Measurements from ENCODE around the gene FAR1.

FAR1 gene

GRCh38 chr11:13695886-13696285 is 27.4 kb downstream of the FAR1 start:
- H3K9me3 ChIP-seq (ENCODE audit: control insufficient read depth, low read length) = no peaks in the 10 kb centered on the region
- H3K36me3 ChIP-seq (ENCODE audit: control insufficient read depth, insufficient read depth, low read length) = no peaks in the 10 kb centered on the region
- H3K4me1 ChIP-seq (ENCODE audit: control insufficient read depth, insufficient read depth, low read length) = peaks cover 27% of the 10 kb centered on the region
- no peak overlapping the region for H3K4me3 ChIP-seq (ENCODE audit: low read length)
- H3K27me3 ChIP-seq (ENCODE audit: control insufficient read depth, insufficient read depth, low read length) = no peaks in the 10 kb centered on the region
- H3K9ac ChIP-seq (ENCODE audit: low read length) = no peak overlapping the region

GRCh38 chr11:13697710-13698109 is 29.2 kb downstream of the FAR1 start:
- Histone ChIP-seq H3K36me3 (ENCODE audit: control insufficient read depth, insufficient read depth, low read length) (no peaks in the 10 kb centered on the region), H3K4me3 (ENCODE audit: low read length) (no peak overlapping the region), H3K9ac (ENCODE audit: low read length) (no peak overlapping the region), H3K4me1 (ENCODE audit: control insufficient read depth, insufficient read depth, low read length) (peaks cover 19% of the 10 kb centered on the region), H3K27me3 (ENCODE audit: control insufficient read depth, insufficient read depth, low read length) (no peaks in the 10 kb centered on the region), H3K9me3 (ENCODE audit: control insufficient read depth, low read length) (no peaks in the 10 kb centered on the region)

DNA sequence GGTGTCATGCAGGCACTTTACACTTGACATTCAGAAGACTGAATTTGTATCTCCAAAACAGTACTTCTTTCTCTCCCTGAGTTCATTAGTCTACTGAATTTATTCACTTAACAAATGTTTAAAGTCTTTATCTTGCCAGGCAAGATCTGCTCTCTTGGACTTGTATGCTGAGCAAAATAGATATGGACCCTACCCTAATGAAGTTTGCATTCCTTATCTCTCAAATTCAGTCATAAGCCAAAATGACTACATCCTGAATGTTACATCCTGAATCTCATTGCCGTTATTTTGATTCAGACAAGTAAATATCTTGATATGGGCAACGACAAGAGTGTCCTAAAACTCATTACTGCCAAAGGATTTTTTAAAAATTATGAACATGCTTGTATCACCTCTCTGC is 29.7 kb downstream of the FAR1 start:
- Histone ChIP-seq H3K9ac (ENCODE audit: low read length) (no peak overlapping the region), H3K36me3 (ENCODE audit: control insufficient read depth, insufficient read depth, low read length) (no peaks in the 10 kb centered on the region), H3K4me3 (ENCODE audit: low read length) (no peak overlapping the region), H3K4me1 (ENCODE audit: control insufficient read depth, insufficient read depth, low read length) (peaks cover 19% of the 10 kb centered on the region), H3K27me3 (ENCODE audit: control insufficient read depth, insufficient read depth, low read length) (no peaks in the 10 kb centered on the region), H3K9me3 (ENCODE audit: control insufficient read depth, low read length) (no peaks in the 10 kb centered on the region)

GRCh38 chr11:13699041-13699440 is 30.6 kb downstream of the FAR1 start:
- H3K4me3 ChIP-seq (ENCODE audit: low read length) = no peak overlapping the region
- peaks cover 19% of the 10 kb centered on the region for H3K4me1 ChIP-seq (ENCODE audit: control insufficient read depth, insufficient read depth, low read length)
- no peaks in the 10 kb centered on the region for H3K27me3 ChIP-seq (ENCODE audit: control insufficient read depth, insufficient read depth, low read length)
- no peak overlapping the region for H3K9ac ChIP-seq (ENCODE audit: low read length)
- peaks cover 3% of the 10 kb centered on the region for H3K36me3 ChIP-seq (ENCODE audit: control insufficient read depth, insufficient read depth, low read length)
- H3K9me3 ChIP-seq (ENCODE audit: control insufficient read depth, low read length) = no peaks in the 10 kb centered on the region

GRCh38 chr11:13699870-13700269 is 31.4 kb downstream of the FAR1 start:
- H3K9ac ChIP-seq (ENCODE audit: low read length) = no peak overlapping the region
- no peaks in the 10 kb centered on the region for H3K27me3 ChIP-seq (ENCODE audit: control insufficient read depth, insufficient read depth, low read length)
- H3K36me3 ChIP-seq (ENCODE audit: control insufficient read depth, insufficient read depth, low read length) = peaks cover 3% of the 10 kb centered on the region
- no peak overlapping the region for H3K4me3 ChIP-seq (ENCODE audit: low read length)
- H3K4me1 ChIP-seq (ENCODE audit: control insufficient read depth, insufficient read depth, low read length) = peaks cover 19% of the 10 kb centered on the region
- no peaks in the 10 kb centered on the region for H3K9me3 ChIP-seq (ENCODE audit: control insufficient read depth, low read length)

DNA sequence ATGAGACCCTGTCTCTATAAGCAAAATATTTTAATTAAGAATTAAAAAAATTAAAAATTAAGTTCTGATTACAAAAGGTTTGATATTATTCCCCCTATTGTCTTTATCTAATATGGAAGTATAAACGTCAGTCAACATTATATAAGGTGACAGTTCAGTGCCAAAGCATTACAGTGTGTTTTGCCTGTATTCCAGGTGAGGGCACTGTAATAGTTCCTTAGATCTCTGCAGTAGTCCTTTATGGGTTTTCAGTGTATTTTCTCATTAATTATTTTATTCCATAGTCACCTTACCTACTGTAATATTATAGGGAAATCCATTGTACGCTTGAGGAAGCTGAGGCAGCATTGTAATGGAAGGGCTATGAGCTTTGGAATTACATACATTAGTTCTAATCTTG is 33.0 kb downstream of the FAR1 start:
- H3K9me3 ChIP-seq (ENCODE audit: control insufficient read depth, low read length) = no peaks in the 10 kb centered on the region
- H3K4me1 ChIP-seq (ENCODE audit: control insufficient read depth, insufficient read depth, low read length) = peaks cover 19% of the 10 kb centered on the region
- no peak overlapping the region for H3K9ac ChIP-seq (ENCODE audit: low read length)
- H3K27me3 ChIP-seq (ENCODE audit: control insufficient read depth, insufficient read depth, low read length) = no peaks in the 10 kb centered on the region
- H3K4me3 ChIP-seq (ENCODE audit: low read length) = no peak overlapping the region
- H3K36me3 ChIP-seq (ENCODE audit: control insufficient read depth, insufficient read depth, low read length) = peaks cover 3% of the 10 kb centered on the region

GRCh38 chr11:13702071-13702470 is 33.6 kb downstream of the FAR1 start:
- peaks cover 3% of the 10 kb centered on the region for H3K36me3 ChIP-seq (ENCODE audit: control insufficient read depth, insufficient read depth, low read length)
- no peak overlapping the region for H3K4me3 ChIP-seq (ENCODE audit: low read length)
- no peaks in the 10 kb centered on the region for H3K27me3 ChIP-seq (ENCODE audit: control insufficient read depth, insufficient read depth, low read length)
- H3K9ac ChIP-seq (ENCODE audit: low read length) = no peak overlapping the region
- H3K9me3 ChIP-seq (ENCODE audit: control insufficient read depth, low read length) = no peaks in the 10 kb centered on the region
- H3K4me1 ChIP-seq (ENCODE audit: control insufficient read depth, insufficient read depth, low read length) = peaks cover 19% of the 10 kb centered on the region

DNA sequence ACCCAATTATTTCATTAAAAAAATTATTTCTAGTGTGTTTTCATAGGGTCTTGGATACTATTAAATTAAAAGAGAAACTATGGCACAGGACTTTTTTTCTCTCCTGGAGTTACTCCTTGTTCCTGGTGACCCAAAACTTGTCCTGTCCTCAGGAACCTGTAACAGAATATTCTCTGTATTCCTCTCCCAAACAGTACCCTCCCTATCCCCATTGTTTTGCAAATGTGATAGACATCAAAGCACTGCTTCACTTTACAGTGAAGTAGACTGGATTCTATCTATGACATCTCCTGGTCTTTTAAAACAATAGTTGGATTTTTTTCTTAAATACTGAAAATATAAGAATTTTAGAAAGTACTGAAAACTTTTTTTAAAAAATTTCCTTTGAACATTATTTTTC is 37.2 kb downstream of the FAR1 start:
- Histone ChIP-seq H3K36me3 (ENCODE audit: control insufficient read depth, insufficient read depth, low read length) (peaks cover 3% of the 10 kb centered on the region), H3K4me3 (ENCODE audit: low read length) (no peak overlapping the region), H3K9me3 (ENCODE audit: control insufficient read depth, low read length) (no peaks in the 10 kb centered on the region), H3K27me3 (ENCODE audit: control insufficient read depth, insufficient read depth, low read length) (no peaks in the 10 kb centered on the region), H3K9ac (ENCODE audit: low read length) (no peak overlapping the region), H3K4me1 (ENCODE audit: control insufficient read depth, insufficient read depth, low read length) (no peaks in the 10 kb centered on the region)

- no peak overlapping the region for H3K4me3 ChIP-seq (ENCODE audit: low read length)
- no peaks in the 10 kb centered on the region for H3K27me3 ChIP-seq (ENCODE audit: control insufficient read depth, insufficient read depth, low read length)
- no peak overlapping the region for H3K9ac ChIP-seq (ENCODE audit: low read length)
- no peaks in the 10 kb centered on the region for H3K9me3 ChIP-seq (ENCODE audit: control insufficient read depth, low read length)
- no peaks in the 10 kb centered on the region for H3K4me1 ChIP-seq (ENCODE audit: control insufficient read depth, insufficient read depth, low read length)
- H3K36me3 ChIP-seq (ENCODE audit: control insufficient read depth, insufficient read depth, low read length) = no peaks in the 10 kb centered on the region
Observed at GRCh38 chr11:13713982-13714381, 45.5 kb downstream of the FAR1 start.

DNA sequence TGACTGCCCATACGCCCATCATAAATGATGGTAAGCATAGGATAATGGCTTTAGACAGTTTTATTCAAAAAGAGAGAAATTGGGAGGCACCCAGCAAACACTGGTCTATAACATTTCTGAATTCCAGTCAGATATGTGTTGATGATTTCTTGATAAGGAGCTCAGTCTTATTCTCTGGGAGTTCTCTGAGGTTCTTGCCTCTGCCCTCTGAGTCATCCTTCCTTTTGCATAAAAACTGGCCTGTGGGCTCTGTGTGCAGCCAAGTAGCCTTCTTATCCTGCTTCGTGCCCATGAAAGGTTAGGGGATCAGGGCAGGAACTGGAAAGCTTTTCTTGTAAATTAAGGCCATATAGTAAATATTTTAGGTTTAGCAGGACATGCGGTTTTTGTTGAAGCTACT is 48.9 kb downstream of the FAR1 start:
- no peak overlapping the region for H3K4me3 ChIP-seq (ENCODE audit: low read length)
- H3K9me3 ChIP-seq (ENCODE audit: control insufficient read depth, low read length) = no peaks in the 10 kb centered on the region
- H3K9ac ChIP-seq (ENCODE audit: low read length) = no peak overlapping the region
- H3K36me3 ChIP-seq (ENCODE audit: control insufficient read depth, insufficient read depth, low read length) = no peaks in the 10 kb centered on the region
- no peaks in the 10 kb centered on the region for H3K4me1 ChIP-seq (ENCODE audit: control insufficient read depth, insufficient read depth, low read length)
- no peaks in the 10 kb centered on the region for H3K27me3 ChIP-seq (ENCODE audit: control insufficient read depth, insufficient read depth, low read length)

- Histone ChIP-seq H3K4me3 (ENCODE audit: low read length) (no peak overlapping the region), H3K36me3 (ENCODE audit: control insufficient read depth, insufficient read depth, low read length) (no peaks in the 10 kb centered on the region), H3K27me3 (ENCODE audit: control insufficient read depth, insufficient read depth, low read length) (no peaks in the 10 kb centered on the region), H3K4me1 (ENCODE audit: control insufficient read depth, insufficient read depth, low read length) (no peaks in the 10 kb centered on the region), H3K9ac (ENCODE audit: low read length) (no peak overlapping the region), H3K9me3 (ENCODE audit: control insufficient read depth, low read length) (no peaks in the 10 kb centered on the region)
Observed at GRCh38 chr11:13718394-13718793, 49.9 kb downstream of the FAR1 start.

DNA sequence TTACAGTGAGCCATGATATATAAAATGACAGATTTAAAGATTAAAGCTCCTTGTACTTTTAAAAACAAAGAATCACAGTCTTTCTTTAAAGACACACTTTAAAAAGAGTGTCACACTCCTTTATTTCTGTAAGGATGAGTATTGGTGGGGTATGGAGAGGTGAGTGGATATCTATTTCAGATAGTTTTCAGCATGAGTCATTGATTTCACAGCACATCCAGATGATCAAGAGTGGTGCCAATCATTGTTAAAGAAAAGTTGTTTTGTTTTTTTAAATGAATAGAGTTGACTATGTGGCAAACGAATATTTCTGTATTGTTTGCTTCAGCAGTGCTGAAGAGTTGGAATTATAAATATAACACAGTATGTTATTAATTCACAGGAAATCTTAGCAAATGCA is 52.5 kb downstream of the FAR1 start:
- H3K27me3 ChIP-seq (ENCODE audit: control insufficient read depth, insufficient read depth, low read length) = no peaks in the 10 kb centered on the region
- no peaks in the 10 kb centered on the region for H3K36me3 ChIP-seq (ENCODE audit: control insufficient read depth, insufficient read depth, low read length)
- H3K4me1 ChIP-seq (ENCODE audit: control insufficient read depth, insufficient read depth, low read length) = no peaks in the 10 kb centered on the region
- H3K4me3 ChIP-seq (ENCODE audit: low read length) = no peak overlapping the region
- no peaks in the 10 kb centered on the region for H3K9me3 ChIP-seq (ENCODE audit: control insufficient read depth, low read length)
- no peak overlapping the region for H3K9ac ChIP-seq (ENCODE audit: low read length)

DNA sequence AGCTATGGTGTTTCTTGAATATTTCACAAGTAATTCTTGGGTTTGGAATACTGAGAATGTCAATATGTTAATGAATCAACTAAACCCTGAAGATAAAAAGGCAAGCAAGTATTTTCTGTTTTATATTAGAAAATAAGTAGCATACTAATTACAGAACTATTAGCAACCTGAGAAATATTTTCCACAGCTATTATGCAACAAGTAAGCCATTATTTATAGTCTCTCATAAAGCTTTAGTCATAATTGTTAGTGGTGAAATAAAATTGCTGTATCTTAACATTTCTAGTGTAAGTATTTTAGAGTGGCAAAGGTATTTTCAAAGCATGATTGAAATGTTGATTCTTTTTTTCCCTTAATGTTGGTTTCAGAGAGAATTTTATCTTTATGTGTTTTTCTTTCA is 53.3 kb downstream of the FAR1 start:
- no peak overlapping the region for H3K4me3 ChIP-seq (ENCODE audit: low read length)
- no peak overlapping the region for H3K9ac ChIP-seq (ENCODE audit: low read length)
- no peaks in the 10 kb centered on the region for H3K27me3 ChIP-seq (ENCODE audit: control insufficient read depth, insufficient read depth, low read length)
- H3K36me3 ChIP-seq (ENCODE audit: control insufficient read depth, insufficient read depth, low read length) = no peaks in the 10 kb centered on the region
- no peaks in the 10 kb centered on the region for H3K4me1 ChIP-seq (ENCODE audit: control insufficient read depth, insufficient read depth, low read length)
- no peaks in the 10 kb centered on the region for H3K9me3 ChIP-seq (ENCODE audit: control insufficient read depth, low read length)

All from mucosa of stomach (tissue), 1 donor.